ENCODE measurements around the gene PPM1E. TPM values are rescaled to one million over a fixed set of nuclear protein-coding genes. Genes with fewer than 3 reads are reported as not detected.

Gene PPM1E
- total RNA-seq, 4 donors from 2014 or later = under 0.01 to 0.23 TPM; not detected in 2

- Histone ChIP-seq H3K27me3 (no peaks in the 10 kb centered on the region), H3K27ac (no peak overlapping the region), H3K4me3 (no peak overlapping the region), H3K4me1 (no peaks in the 10 kb centered on the region), H3K36me3 (no peaks in the 10 kb centered on the region), H3K9me3 (no peaks in the 10 kb centered on the region)
- WGBS, 2 donors = 88 to 90% methylated on average over 3 of the region's 3 CpGs
- intact Hi-C loops (cut with DNase I) = no loop called here
- DNase-seq = no peak
- TF ChIP-seq POLR2A (IDR thresholded peaks at IDR 0.05) (no peak), CTCF (IDR thresholded peaks at IDR 0.05) (no peak)
Observed at GRCh38 chr17:58982626-58983025, 227.0 kb downstream of the PPM1E start.

GRCh38 chr17:58985367-58985766 lies 229.7 kb downstream of the PPM1E start:
- intact Hi-C loops (cut with DNase I) = no loop called here
- no peak for DNase-seq
- H3K36me3 ChIP-seq = no peaks in the 10 kb centered on the region
- no peak overlapping the region for H3K27ac ChIP-seq
- 75 to 82% methylated on average over 6 of the region's 6 CpGs for WGBS, 2 donors
- H3K9me3 ChIP-seq = no peaks in the 10 kb centered on the region
- H3K4me1 ChIP-seq = no peaks in the 10 kb centered on the region
- no peaks in the 10 kb centered on the region for H3K27me3 ChIP-seq
- no peak for TF ChIP-seq CTCF (IDR thresholded peaks at IDR 0.05)
- no peak for TF ChIP-seq POLR2A (IDR thresholded peaks at IDR 0.05)
- no peak overlapping the region for H3K4me3 ChIP-seq

- no peaks in the 10 kb centered on the region for H3K9me3 ChIP-seq
- DNase-seq = no peak
- H3K36me3 ChIP-seq = no peaks in the 10 kb centered on the region
- no peak overlapping the region for H3K4me3 ChIP-seq
- H3K27ac ChIP-seq = no peak overlapping the region
- no peaks in the 10 kb centered on the region for H3K27me3 ChIP-seq
- 86 to 96% methylated on average over 4 to 6 of the region's 6 CpGs for WGBS, 2 donors
- H3K4me1 ChIP-seq = no peaks in the 10 kb centered on the region
- intact Hi-C loops (cut with DNase I) = no loop called here
- TF ChIP-seq CTCF (IDR thresholded peaks at IDR 0.05) = no peak
Observed at GRCh38 chr17:58985971-58986370, 230.3 kb downstream of the PPM1E start.

GRCh38 chr17:58989629-58990028 lies 234.0 kb downstream of the PPM1E start:
- no peak overlapping the region for H3K4me3 ChIP-seq
- H3K27me3 ChIP-seq = no peaks in the 10 kb centered on the region
- 38 to 39% methylated on average over 2 of the region's 2 CpGs for WGBS, 2 donors
- no peaks in the 10 kb centered on the region for H3K9me3 ChIP-seq
- intact Hi-C loops (cut with DNase I) = no loop called here
- no peak overlapping the region for H3K27ac ChIP-seq
- no peaks in the 10 kb centered on the region for H3K4me1 ChIP-seq
- TF ChIP-seq CTCF (IDR thresholded peaks at IDR 0.05) (no peak), POLR2A (IDR thresholded peaks at IDR 0.05) (no peak)
- no peaks in the 10 kb centered on the region for H3K36me3 ChIP-seq
- no peak for DNase-seq

- WGBS, 2 donors = 70 to 79% methylated on average over 4 of the region's 4 CpGs
- Histone ChIP-seq H3K9me3 (no peaks in the 10 kb centered on the region), H3K36me3 (peaks cover 0 to 13% (median 0%) of the 10 kb centered on the region in 3 donors), H3K27ac (no peak overlapping the region), H3K4me1 (no peaks in the 10 kb centered on the region), H3K27me3 (no peaks in the 10 kb centered on the region), H3K4me3 (no peak overlapping the region)
- no peak for TF ChIP-seq CTCF (IDR thresholded peaks at IDR 0.05)
- TF ChIP-seq POLR2A (IDR thresholded peaks at IDR 0.05) = no peak
- intact Hi-C loops (cut with DNase I) = no loop called here
- DNase-seq = no peak
Observed at GRCh38 chr17:58991718-58992331, 236.2 kb downstream of the PPM1E start.

Measured in esophagus squamous epithelium (tissue), 5 donors.